GM12878 (cell line): ENCODE measurements around the gene SMIM14.

Experiments used
- CREB1 ChIP-seq: IDR thresholded peaks from 2 replicates; pipeline ENCODE4 v1.6.1; 2012; ENCODE audit warnings: low read depth, mild to moderate bottlenecking, inconsistent platforms
- PBX3 ChIP-seq: IDR thresholded peaks from 2 replicates; pipeline ENCODE4 v1.6.1; 2011; ENCODE audit warnings: mild to moderate bottlenecking, low read depth, low read length, moderate library complexity; ENCODE audit not compliant: insufficient replicate concordance
- SMARCA5 ChIP-seq: fragments of 450-650 bp; IDR thresholded peaks from 2 replicates; pipeline ENCODE4 v1.6.1; 2017; ENCODE audit warnings: mild to moderate bottlenecking
- TCF7 ChIP-seq: IDR thresholded peaks from 2 replicates; pipeline ENCODE4 v1.6.1; 2014; ENCODE audit warnings: antibody characterized with exemption, borderline replicate concordance
- ZNF217 ChIP-seq: fragments of 450-650 bp; IDR thresholded peaks from 2 replicates; pipeline ENCODE4 v1.6.1; 2017; ENCODE audit warnings: antibody characterized with exemption, mild to moderate bottlenecking

- TF ChIP-seq TCF7 (no peak), CREB1 (no peak), PBX3 (no peak), ZNF217 (peak; percentile 21; the same call in 1 of the 2 replicates), SMARCA5 (no peak)
These were observed 12.4 kb downstream of the SMIM14 start for GRCh38 chr4:39626261-39626660.
